Limb (tissue), 2 donors: ENCODE measurements around the gene EML2.
"Not testable (repeated sequence)": the region's sequence is repeated elsewhere in the genome, so short reads cannot be mapped to it uniquely, and the experiment has no call there.

Experiments
- DNase-seq, 2 donors: peaks; one replicate each; pipeline ENCODE4 v3.0.0-alpha.2; 2016; ENCODE audit errors: extremely low spot score in 2 of 2

Gene EML2

GRCh38 chr19:45616704-45617017, 22.5 kb downstream of the EML2 start:
- DNase-seq: peak in 1 of 2 donors; percentile 45

GRCh38 chr19:45615795-45616703, 23.1 kb downstream of the EML2 start:
- DNase-seq: peak; percentile 84 to 95

GRCh38 chr19:45615056-45615455, 24.1 kb downstream of the EML2 start:
- not testable (repeated sequence) for DNase-seq

GRCh38 chr19:45613926-45614725, 25.1 kb downstream of the EML2 start:
- no peak for DNase-seq

- no peak for DNase-seq
These were observed 30.2 kb downstream of the EML2 start for GRCh38 chr19:45608948-45609347.

GRCh38 chr19:45607071-45608029, 31.8 kb downstream of the EML2 start:
- DNase-seq: peak; percentile 71 to 88

- no peak for DNase-seq
These were observed 37.4 kb downstream of the EML2 start, which contains the start of gene GPR4 for GRCh38 chr19:45601524-45602374. TSS of gene GPR4 (minus strand) at chr19:45602212. CDS start at chr19:45591866, 10,346 bp downstream.

- no peak for DNase-seq
These were observed 38.1 kb downstream of the EML2 start for GRCh38 chr19:45601115-45601514.

- no peak for DNase-seq
These were observed 38.8 kb downstream of the EML2 start for GRCh38 chr19:45600340-45600885.

- no peak for DNase-seq
These were observed 39.9 kb downstream of the EML2 start for GRCh38 chr19:45599286-45599685.

- DNase-seq: no peak
These were observed 40.8 kb downstream of the EML2 start for GRCh38 chr19:45598267-45599001.

- no peak for DNase-seq
These were observed 41.6 kb downstream of the EML2 start for GRCh38 chr19:45597425-45598111.

- no peak for DNase-seq
These were observed 43.4 kb downstream of the EML2 start for GRCh38 chr19:45595814-45596213.

- DNase-seq: no peak
These were observed 45.7 kb downstream of the EML2 start for GRCh38 chr19:45593520-45593919.

- DNase-seq: no peak
These were observed 46.8 kb downstream of the EML2 start for GRCh38 chr19:45592366-45592765.

- DNase-seq: no peak
These were observed 47.6 kb downstream of the EML2 start for GRCh38 chr19:45591638-45592005.

GRCh38 chr19:45591004-45591637, 48.1 kb downstream of the EML2 start:
- no peak for DNase-seq

GRCh38 chr19:45590300-45591003, 48.7 kb downstream of the EML2 start:
- no peak for DNase-seq
